ENCODE measurements around the gene ABLIM2.
"Not testable (repeated sequence)": the region's sequence is repeated elsewhere in the genome, so short reads cannot be mapped to it uniquely, and the experiment has no call there.

Gene ABLIM2

DNA sequence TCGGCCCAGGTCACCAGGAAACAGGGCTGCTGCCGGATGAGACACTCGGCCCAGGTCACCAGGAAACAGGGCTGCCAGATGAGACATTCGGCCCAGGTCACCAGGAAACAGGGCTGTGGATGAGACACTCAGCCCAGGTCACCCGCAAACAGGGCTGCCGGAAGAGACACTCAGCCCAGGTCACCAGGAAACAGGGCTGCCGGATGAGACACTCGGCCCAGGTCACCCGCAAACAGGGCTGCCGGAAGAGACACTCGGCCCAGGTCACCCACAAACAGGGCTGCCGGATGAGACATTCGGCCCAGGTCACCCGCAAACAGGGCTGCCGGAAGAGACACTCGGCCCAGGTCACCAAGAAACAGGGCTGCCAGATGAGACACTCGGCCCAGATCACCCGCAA lies 240.4 kb downstream of the ABLIM2 start:
- not testable (repeated sequence) for DNase-seq

DNA sequence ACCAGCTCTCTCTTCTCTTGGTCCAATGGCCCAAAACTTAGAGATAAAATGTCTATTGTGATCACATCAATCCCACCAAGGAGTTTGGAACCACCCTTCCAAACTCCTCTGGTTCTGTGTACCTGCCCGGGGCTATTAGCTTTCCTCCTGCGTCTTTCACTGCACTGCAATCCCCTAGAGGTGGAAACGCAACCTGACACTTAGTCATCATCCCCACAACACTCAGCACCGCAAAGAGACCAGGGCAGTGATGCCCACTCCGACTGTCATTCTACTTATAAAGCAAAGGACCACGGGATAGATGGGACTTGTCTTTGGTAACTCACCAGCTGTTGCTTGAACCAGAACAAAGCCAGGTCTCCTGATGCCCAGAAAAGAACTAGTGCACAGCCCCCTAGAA lies 240.9 kb downstream of the ABLIM2 start:
- peak; percentile 23 to 24 for DNase-seq

DNA sequence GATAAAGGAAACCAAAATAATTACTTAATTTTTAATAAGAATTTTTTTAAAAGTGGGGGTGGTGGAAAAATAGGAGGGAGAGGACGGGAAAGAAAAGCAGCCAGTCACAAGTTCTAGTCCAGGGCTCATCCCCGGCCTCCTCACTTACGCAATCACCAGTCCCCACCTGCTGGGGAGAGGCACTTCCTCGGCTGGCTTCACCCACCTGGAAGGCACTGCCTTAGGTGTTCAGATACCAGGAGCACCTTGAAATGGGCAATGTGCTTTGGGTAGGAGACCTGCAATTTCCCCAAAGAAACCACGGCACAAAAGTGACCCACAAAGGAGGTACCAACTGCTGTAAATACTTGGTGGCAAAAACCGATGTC lies 242.8 kb downstream of the ABLIM2 start:
- no peak for DNase-seq

Measured in NCI-H526 (cell line).